A673 (cell line): ENCODE data around the gene CNNM1.

Experiments
- EZH2 ChIP-seq: fragments of 200-600 bp; sonication (generic); IDR thresholded peaks from 2 replicates; pipeline ENCODE4 v1.6.1; 2017; ENCODE audit warnings: borderline replicate concordance, low read depth, mild to moderate bottlenecking, mixed read lengths, antibody characterized with exemption, low read length; ENCODE audit not compliant: poor library complexity, severe bottlenecking
- TF ChIP-seq, protein P1 (sequence below): fragments of 300-800, 200-600 bp; sonication (generic); conservative IDR thresholded peaks from 2 replicates; pipeline ENCODE4 v1.5.1; 2017; ENCODE audit warnings: low read depth, mild to moderate bottlenecking, antibody characterized with exemption, low read length, moderate library complexity, mixed read lengths

DNA sequence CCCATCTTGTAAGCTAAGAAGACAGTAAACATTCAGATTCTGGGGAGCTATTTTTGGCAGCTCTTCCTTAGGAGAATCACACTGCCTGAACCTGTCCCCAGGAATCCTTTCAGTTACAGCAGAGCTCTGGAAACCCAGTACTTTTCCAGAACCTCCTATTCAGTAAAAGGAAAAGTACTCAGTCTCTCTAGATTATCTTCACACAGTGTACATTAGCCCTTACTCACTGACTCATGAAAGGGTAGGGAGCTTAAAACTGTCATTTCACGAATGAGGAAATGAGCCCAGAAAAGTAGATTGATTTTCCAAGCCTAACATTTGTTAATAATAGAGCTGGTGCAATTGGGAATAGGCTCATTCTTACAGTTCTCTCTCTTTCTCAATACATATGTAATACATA is 3.9 kb upstream of the CNNM1 start:
- TF ChIP-seq, protein P1, sequence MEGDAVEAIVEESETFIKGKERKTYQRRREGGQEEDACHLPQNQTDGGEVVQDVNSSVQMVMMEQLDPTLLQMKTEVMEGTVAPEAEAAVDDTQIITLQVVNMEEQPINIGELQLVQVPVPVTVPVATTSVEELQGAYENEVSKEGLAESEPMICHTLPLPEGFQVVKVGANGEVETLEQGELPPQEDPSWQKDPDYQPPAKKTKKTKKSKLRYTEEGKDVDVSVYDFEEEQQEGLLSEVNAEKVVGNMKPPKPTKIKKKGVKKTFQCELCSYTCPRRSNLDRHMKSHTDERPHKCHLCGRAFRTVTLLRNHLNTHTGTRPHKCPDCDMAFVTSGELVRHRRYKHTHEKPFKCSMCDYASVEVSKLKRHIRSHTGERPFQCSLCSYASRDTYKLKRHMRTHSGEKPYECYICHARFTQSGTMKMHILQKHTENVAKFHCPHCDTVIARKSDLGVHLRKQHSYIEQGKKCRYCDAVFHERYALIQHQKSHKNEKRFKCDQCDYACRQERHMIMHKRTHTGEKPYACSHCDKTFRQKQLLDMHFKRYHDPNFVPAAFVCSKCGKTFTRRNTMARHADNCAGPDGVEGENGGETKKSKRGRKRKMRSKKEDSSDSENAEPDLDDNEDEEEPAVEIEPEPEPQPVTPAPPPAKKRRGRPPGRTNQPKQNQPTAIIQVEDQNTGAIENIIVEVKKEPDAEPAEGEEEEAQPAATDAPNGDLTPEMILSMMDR = no peak
- no peak for TF ChIP-seq EZH2
